Hematopoietic multipotent progenitor cell treated with erythropoietin and hydrocortisone succinate and interleukin-3 and kit ligand, for 4 days (in vitro differentiated cells): ENCODE measurements around the gene HOXA7.
A peak's percentile ranks its signal among the peaks of the same experiment; 100 is the strongest.

ENCODE experiments used
- DNase-seq: peaks from one replicate; pipeline ENCODE4 v3.0.0-alpha.2; 2015

The HOXA7 gene

GRCh38 chr7:27130540-27131389, 25.7 kb downstream of the HOXA7 start, which contains the start of gene HOXA4:
Gene HOXA4, minus strand, starts transcription at chr7:27130757. Its CDS starts 24 bp downstream, at chr7:27130733.
- DNase-seq = peak; percentile 95

- DNase-seq = peak; percentile 57
Measured at GRCh38 chr7:27129729-27130539, 26.5 kb downstream of the HOXA7 start.

- DNase-seq = no peak
Measured at GRCh38 chr7:27128776-27129728, 27.4 kb downstream of the HOXA7 start.

GRCh38 chr7:27128034-27128433, 28.4 kb downstream of the HOXA7 start:
- DNase-seq = no peak

- DNase-seq = no peak
Measured at GRCh38 chr7:27126596-27127327, 29.7 kb downstream of the HOXA7 start.

DNA sequence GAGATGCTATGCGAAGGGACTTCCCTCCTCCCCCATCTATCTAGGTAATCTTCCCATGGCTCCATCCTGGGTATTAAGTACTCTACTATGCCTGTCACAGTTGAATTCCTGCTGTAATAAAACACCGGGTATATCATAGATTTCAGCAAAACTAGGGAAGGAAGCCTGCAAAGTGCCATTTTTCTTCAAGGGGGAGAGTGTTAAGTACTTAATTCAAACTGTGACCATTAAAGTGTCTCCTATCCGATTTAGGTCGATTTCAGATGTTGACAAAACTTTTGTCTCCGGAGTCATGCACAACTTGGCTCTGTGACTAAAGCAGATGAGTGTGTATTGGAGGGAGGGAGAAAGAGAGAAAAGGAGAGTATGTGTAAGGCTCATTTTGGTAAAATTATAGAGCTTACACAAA, 30.5 kb downstream of the HOXA7 start:
- no peak for DNase-seq

- no peak for DNase-seq
Measured at GRCh38 chr7:27124902-27125689, 31.4 kb downstream of the HOXA7 start.

- no peak for DNase-seq
Measured at GRCh38 chr7:27124096-27124901, 32.2 kb downstream of the HOXA7 start.

DNA sequence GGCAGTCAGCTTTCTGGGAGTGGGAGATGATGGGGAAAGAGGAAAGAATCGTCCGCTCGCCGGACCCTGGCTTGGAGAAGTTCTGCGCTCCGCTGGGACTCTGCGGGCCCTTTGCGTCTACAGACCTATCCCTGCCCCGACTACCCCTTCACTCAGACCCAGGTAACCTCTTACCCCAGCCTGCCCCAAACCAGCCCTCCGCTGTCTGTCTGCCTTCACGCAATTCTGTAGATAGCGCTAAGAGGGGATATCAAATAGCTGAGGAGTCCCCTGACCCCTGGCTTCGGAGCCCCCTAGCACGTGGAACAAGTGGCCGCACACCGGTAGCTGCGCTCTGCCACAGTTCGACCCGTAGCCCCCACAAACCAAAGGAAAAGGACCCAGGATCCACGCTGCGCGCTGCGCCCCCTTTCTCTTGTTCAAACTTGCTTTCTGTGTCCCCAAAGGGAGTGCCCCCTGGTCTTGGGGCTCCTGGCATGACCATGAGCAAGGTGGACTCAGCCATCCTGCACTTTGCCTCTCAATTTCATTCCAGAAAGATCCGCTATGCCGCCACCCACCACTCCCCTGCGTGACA, 32.9 kb downstream of the HOXA7 start:
- DNase-seq = no peak

DNA sequence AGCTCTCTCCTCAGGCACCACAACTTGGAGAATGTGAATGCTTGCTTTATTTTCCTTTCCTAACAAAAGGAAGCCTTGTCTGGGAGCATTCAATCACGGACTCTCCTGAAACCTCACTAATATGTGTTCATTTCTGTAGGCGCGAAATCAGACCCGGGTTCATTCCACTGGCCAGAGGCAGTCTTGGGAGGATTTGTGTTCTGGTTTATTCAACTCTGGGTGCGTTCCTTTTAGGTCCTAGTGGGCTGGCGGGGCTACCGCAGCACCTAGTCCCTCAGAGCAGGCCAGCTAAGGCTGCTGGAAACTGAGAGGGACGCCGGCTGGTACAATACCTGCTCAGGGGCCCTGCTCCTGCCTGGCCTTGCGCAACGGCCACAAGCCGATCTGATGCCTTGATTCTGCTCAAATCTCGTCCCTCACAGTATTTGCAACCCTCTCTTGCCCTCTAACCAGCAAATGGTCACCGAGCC, 33.4 kb downstream of the HOXA7 start:
- DNase-seq = no peak

GRCh38 chr7:27122077-27122910, 34.2 kb downstream of the HOXA7 start:
- DNase-seq = no peak

GRCh38 chr7:27121684-27122076, 34.8 kb downstream of the HOXA7 start:
- no peak for DNase-seq

DNA sequence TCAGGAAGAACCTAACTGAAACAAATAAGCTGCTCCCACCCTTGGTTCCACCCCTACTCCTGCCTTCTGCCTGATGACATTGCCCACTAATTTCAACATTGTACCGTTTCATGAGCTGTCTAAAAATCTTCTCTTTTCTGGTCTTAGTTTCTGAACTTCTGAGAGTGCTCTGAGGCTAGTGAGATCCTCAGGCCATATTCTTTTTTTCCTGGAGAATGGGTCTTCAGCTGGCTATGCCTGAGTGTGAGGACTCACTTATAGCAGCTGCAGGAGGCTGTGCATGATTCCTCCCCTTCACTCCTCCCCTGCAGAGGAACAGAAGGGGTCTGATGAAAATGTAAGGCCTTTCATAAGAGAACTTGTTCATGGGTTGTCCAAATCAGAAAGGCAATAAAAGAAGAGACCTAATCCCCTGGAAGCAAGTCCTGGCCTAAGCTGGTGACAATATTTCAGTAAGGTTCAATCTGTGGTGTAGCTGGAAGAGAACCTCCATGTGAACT, 37.0 kb downstream of the HOXA7 start:
- DNase-seq = no peak

DNA sequence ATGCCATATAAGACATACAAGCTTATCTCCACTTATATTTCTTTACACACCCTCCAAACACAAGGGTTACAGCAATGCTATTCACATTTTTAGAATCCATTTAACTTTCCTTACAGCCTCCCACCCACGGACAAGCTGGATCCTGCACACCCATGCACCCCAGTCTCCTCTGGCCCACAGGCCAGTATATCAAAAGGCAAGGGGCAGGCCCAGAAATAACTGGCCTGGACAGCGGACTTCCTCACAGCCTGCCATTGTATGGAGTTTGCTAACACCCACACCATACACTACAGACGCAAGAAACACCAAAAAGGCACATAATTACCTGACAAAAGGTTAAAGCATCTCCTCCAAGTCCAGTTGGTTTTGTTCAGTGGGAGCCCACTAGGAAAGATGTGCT, 37.9 kb downstream of the HOXA7 start:
- no peak for DNase-seq

DNA sequence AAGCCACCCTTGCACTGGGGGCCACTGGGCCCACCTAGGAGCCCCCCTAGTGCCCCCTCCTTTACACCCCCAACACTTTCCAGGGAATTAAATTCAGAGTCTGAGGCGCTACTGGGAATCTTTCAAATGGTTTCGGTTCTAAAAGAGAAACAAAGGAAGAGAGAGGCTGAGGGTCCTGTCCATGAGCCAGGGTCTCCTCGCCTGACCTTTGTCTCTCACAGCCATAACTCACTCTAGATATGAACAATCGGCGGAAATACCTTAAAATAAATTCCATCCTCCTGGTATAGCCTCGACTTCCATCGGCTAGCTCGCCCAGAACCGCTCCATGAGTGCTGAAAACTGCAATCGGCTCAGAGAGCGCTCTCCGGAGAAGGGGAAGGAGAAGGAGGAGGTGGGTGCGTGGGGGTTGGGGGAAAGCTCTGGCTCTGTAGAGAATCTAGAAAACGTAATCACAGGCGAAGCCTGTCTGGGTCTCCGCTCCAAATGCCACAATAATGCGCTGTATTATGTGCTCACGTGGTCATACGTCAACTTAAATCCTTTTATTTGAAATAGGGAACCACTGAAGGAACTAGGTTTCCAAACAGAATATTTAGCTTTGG, 38.5 kb downstream of the HOXA7 start:
- DNase-seq = no peak

DNA sequence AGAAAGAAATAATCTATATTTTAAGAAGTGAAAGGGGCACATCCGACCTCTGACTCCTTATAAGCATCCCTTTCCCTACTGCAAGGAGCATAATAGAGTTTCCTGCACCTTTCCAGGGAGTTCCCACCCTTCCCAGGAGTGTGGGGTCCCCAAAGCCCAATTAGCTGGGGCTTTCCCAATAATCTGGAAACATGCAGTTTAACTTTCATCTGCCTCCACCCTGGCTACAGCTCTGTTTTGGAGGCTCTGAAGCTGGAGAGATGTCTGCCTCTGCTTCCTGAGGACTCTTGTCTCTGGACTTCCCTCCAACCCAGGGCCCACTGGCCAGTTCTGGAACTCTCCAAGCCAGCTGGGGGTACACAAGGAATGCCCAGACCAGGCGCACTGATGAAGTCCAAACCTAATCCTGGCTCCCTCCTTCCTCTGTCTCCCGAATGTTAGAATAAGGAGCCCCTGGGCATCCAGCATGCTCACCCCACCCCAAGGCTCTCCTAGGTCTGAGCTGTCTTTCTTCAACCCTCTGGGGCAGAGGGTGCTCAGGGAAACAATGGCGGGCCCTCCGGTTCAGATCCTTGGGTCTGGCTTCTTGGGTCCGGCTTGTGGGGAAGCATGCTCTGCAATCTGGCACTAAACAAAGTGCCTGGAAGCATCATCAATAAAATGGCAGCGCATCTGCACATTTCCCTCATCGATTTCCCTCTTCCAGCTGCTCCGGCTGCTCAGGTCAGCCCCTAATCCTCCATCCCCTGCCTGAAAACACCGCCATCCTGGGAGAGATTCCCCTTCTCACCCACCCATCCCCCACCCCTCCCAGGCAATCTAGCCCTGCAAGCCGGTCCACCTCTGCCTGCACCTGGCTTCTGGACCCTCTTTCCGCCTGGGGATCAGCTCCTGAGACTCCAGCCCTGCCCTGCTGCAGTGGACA, 39.3 kb downstream of the HOXA7 start:
- DNase-seq = no peak
